Ascending aorta (tissue), 2 donors: ENCODE data around the gene GALNT14. TPM values are rescaled to one million over a fixed set of nuclear protein-coding genes. Genes with fewer than 3 reads are reported as not detected.
A peak's percentile ranks its signal among the peaks of the same experiment; 100 is the strongest.

Source experiments
- DNase-seq, 2 donors: peaks; one replicate each; pipeline ENCODE4 v3.0.0-alpha.2; 2019; ENCODE audit warnings: low spot score in 2 of 2
- H3K27ac ChIP-seq, 2 donors: fragments of 200-600 bp; sonication (generic); one replicate each; pipeline ENCODE4 v1.5.1; 2016 to 2017; ENCODE audit warnings: mild to moderate bottlenecking in 1 of 2
- H3K27me3 ChIP-seq: fragments of 200-600 bp; sonication (generic); one replicate; pipeline ENCODE4 v1.5.1; 2017
- H3K36me3 ChIP-seq, 2 donors: fragments of 200-600 bp; sonication (generic); one replicate each; pipeline ENCODE4 v1.5.1; 2016
- H3K4me1 ChIP-seq, 2 donors: fragments of 200-600 bp; sonication (generic); one replicate each; pipeline ENCODE4 v1.5.1; 2016 to 2017; ENCODE audit warnings: mild to moderate bottlenecking in 1 of 2
- H3K4me3 ChIP-seq, 2 donors: fragments of 200-600 bp; sonication (generic); one replicate each; pipeline ENCODE4 v1.5.1; 2016 to 2017; ENCODE audit warnings: mild to moderate bottlenecking in 1 of 2
- H3K9me3 ChIP-seq, 2 donors: fragments of 200-600 bp; sonication (generic); one replicate each; pipeline ENCODE4 v1.5.1; 2016
- intact Hi-C: fragments of 100-400 bp; cut with DNase I; formaldehyde crosslinking; loops from one replicate; pipeline ENCODE4 v1.15.1; 2023
- total RNA-seq: library from RNA; depleted of rRNA; stranded (reverse); fragments of >200 nt; gene quantifications from one replicate; pipeline ENCODE4 v1.1.0, GENCODE V29; 2016
- TF ChIP-seq, protein P1 (sequence below), 3 experiments: fragments of 200-600 bp in 2 of 3; fragments of 450-650 bp in 1 of 3; sonication (generic) in 2 of 3; IDR thresholded peaks; one replicate each; pipeline ENCODE4 v1.5.1; 2016 to 2019; ENCODE audit warnings: antibody characterized with exemption in 3 of 3, mild to moderate bottlenecking in 1 of 3, moderate library complexity in 1 of 3

GALNT14 gene
- total RNA-seq, 1 donor from 2014 or later, result not detected

DNA sequence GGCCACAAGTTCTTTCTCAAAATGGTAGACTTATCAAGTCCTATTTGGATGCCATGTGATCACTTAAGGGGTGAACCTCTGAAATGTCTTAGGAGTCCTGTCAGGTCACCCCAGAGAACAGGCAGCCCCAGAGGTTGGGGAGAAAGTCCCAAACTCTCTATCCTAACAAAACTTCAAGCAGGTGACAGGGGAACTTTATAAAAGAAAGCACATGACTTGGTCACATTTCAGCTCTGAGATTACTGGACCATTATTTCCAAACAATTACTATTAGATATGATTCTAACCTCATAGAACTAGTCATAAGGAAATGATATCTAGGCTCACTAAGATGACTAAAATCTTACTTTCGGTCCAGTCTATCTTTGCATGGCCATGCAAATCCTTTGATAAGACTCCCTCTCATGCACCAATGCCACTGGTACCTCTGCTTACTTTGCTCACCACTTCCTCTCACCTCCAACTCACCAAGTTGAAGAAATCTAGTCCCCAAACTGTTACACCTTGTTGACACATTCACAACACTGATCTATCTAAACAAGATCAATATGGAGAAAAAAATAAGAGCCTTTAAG lies 107.0 kb downstream of the GALNT14 start:
- TF ChIP-seq, protein P1, sequence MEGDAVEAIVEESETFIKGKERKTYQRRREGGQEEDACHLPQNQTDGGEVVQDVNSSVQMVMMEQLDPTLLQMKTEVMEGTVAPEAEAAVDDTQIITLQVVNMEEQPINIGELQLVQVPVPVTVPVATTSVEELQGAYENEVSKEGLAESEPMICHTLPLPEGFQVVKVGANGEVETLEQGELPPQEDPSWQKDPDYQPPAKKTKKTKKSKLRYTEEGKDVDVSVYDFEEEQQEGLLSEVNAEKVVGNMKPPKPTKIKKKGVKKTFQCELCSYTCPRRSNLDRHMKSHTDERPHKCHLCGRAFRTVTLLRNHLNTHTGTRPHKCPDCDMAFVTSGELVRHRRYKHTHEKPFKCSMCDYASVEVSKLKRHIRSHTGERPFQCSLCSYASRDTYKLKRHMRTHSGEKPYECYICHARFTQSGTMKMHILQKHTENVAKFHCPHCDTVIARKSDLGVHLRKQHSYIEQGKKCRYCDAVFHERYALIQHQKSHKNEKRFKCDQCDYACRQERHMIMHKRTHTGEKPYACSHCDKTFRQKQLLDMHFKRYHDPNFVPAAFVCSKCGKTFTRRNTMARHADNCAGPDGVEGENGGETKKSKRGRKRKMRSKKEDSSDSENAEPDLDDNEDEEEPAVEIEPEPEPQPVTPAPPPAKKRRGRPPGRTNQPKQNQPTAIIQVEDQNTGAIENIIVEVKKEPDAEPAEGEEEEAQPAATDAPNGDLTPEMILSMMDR (IDR thresholded peaks at IDR 0.05), result no peak
- intact Hi-C loops, result no loop called here
- Histone ChIP-seq H3K4me1 (no peaks in the 10 kb centered on the region), H3K4me3 (no peak overlapping the region), H3K9me3 (peaks cover 0 to 4% of the 10 kb centered on the region in 2 donors), H3K27me3 (no peaks in the 10 kb centered on the region), H3K27ac (no peak overlapping the region), H3K36me3 (no peaks in the 10 kb centered on the region)
- DNase-seq, result peak in 1 of 2 donors; percentile 1

DNA sequence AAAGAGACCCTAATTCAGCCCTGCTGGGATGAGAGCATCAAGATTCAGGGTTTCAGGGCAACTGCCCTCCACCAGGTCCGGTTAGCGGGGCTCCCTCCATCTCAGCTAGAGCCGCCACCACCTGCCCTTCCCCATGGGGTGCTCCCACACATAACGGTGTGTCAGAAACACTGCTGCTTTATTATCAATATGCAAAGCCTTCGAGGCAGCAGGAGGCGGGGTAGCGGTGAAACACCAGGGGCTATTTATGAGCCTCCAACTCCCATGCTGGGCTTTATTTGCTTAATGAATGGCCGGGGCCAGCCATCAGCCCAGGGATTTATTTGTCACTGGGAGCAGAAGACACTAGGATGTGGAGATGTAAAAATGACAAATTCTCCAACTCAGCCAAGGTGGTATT lies 109.8 kb downstream of the GALNT14 start:
- TF ChIP-seq, protein P1 (IDR thresholded peaks at IDR 0.05), result no peak
- Histone ChIP-seq H3K36me3 (no peaks in the 10 kb centered on the region), H3K9me3 (no peaks in the 10 kb centered on the region), H3K27me3 (no peaks in the 10 kb centered on the region), H3K27ac (no peak overlapping the region), H3K4me1 (no peaks in the 10 kb centered on the region), H3K4me3 (no peak overlapping the region)
- intact Hi-C loops, result no loop called here
- no peak for DNase-seq

- Histone ChIP-seq H3K4me1 (no peaks in the 10 kb centered on the region), H3K27me3 (no peaks in the 10 kb centered on the region), H3K36me3 (no peaks in the 10 kb centered on the region), H3K27ac (no peak overlapping the region), H3K4me3 (no peak overlapping the region), H3K9me3 (no peaks in the 10 kb centered on the region)
- peak in 1 of 2 donors; percentile 16 for DNase-seq
- TF ChIP-seq, protein P1 (IDR thresholded peaks at IDR 0.05), result no peak
- intact Hi-C loops, result no loop called here
Observed at GRCh38 chr2:31027549-31027948, 110.7 kb downstream of the GALNT14 start.

GRCh38 chr2:31023541-31023940 lies 114.7 kb downstream of the GALNT14 start:
- Histone ChIP-seq H3K27me3 (no peaks in the 10 kb centered on the region), H3K27ac (no peak overlapping the region), H3K4me3 (no peak overlapping the region), H3K36me3 (no peaks in the 10 kb centered on the region), H3K9me3 (no peaks in the 10 kb centered on the region), H3K4me1 (no peaks in the 10 kb centered on the region)
- TF ChIP-seq, protein P1 (IDR thresholded peaks at IDR 0.05), result no peak
- intact Hi-C loops, result no loop called here
- DNase-seq, result peak in 1 of 2 donors; percentile 21

GRCh38 chr2:31020713-31021112 lies 117.5 kb downstream of the GALNT14 start:
- intact Hi-C loops, result no loop called here

More at GRCh38 chr2:31020713-31021112, 117.5 kb downstream of the GALNT14 start:
- no peaks in the 10 kb centered on the region for H3K4me1 ChIP-seq
- no peak for DNase-seq
- no peaks in the 10 kb centered on the region for H3K27me3 ChIP-seq
- H3K9me3 ChIP-seq, result no peaks in the 10 kb centered on the region
- H3K36me3 ChIP-seq, result no peaks in the 10 kb centered on the region
- H3K27ac ChIP-seq, result no peak overlapping the region
- TF ChIP-seq, protein P1 (IDR thresholded peaks at IDR 0.05), result no peak
- no peak overlapping the region for H3K4me3 ChIP-seq
